ENCODE measurements around the gene AP3B2. TPM values are rescaled to one million over a fixed set of nuclear protein-coding genes. Genes with fewer than 3 reads are reported as not detected.
"Not testable (repeated sequence)": the region's sequence is repeated elsewhere in the genome, so short reads cannot be mapped to it uniquely, and the experiment has no call there.

Gene AP3B2
- total and polyA plus RNA-seq, 5 experiments from 2014 or later, result 0.20 to 1.7 (median 0.36) TPM

GRCh38 chr15:82730022-82730530 lies 20.4 kb upstream of the AP3B2 start:
- POLR2A ChIA-PET, result no interaction called here
- Mint-ChIP-seq H3K9me3 (peaks cover 0 to 2% (median 0%) of the 10 kb centered on the region in 9 donors), H3K4me1 (no peaks in the 10 kb centered on the region), H3K4me3 (no peak overlapping the region), H3K36me3 (peaks cover 6 to 34% (median 32%) of the 10 kb centered on the region in 3 donors), H3K27me3 (no peaks in the 10 kb centered on the region), H3K27ac (no peak overlapping the region)
- no peak for DNase-seq
- ATAC-seq, result no peak

GRCh38 chr15:82726816-82727215 lies 17.1 kb upstream of the AP3B2 start:
- peaks cover 0 to 4% (median 0%) of the 10 kb centered on the region in 9 donors for H3K9me3 Mint-ChIP-seq
- H3K36me3 Mint-ChIP-seq, result peaks cover 6 to 20% (median 14%) of the 10 kb centered on the region in 3 donors
- H3K4me1 Mint-ChIP-seq, result no peaks in the 10 kb centered on the region
- no peak overlapping the region for H3K4me3 Mint-ChIP-seq
- no peak overlapping the region for H3K27ac Mint-ChIP-seq
- DNase-seq (no peak), ATAC-seq (no peak)
- POLR2A ChIA-PET, result no interaction called here
- H3K27me3 Mint-ChIP-seq, result peaks cover 0 to 8% (median 3%) of the 10 kb centered on the region in 5 donors

- Mint-ChIP-seq H3K4me1 (peaks cover 0 to 5% (median 3%) of the 10 kb centered on the region in 4 donors), H3K4me3 (no peak overlapping the region), H3K27me3 (peaks cover 3 to 50% (median 23%) of the 10 kb centered on the region in 5 donors), H3K27ac (no peak overlapping the region), H3K9me3 (peaks cover 0 to 35% (median 14%) of the 10 kb centered on the region in 9 donors), H3K36me3 (peaks cover 0 to 20% (median 4%) of the 10 kb centered on the region in 3 donors)
- ATAC-seq (no peak), DNase-seq (no peak)
- POLR2A ChIA-PET, result no interaction called here
Measured at GRCh38 chr15:82715003-82715402, 5.3 kb upstream of the AP3B2 start.

GRCh38 chr15:82714016-82714415 lies 4.3 kb upstream of the AP3B2 start:
- H3K4me3 Mint-ChIP-seq, result no peak overlapping the region
- POLR2A ChIA-PET, result interaction anchor here (0.6 kb wide), 1 partner anchor 175 kb away, joined by 4 read pairs; no protein-coding TSS in a partner anchor
- H3K4me1 Mint-ChIP-seq, result peaks cover 0 to 5% (median 3%) of the 10 kb centered on the region in 4 donors
- H3K27ac Mint-ChIP-seq, result no peak overlapping the region
- peaks cover 0 to 13% (median 4%) of the 10 kb centered on the region in 3 donors for H3K36me3 Mint-ChIP-seq
- no peak for DNase-seq
- no peak for ATAC-seq
- H3K27me3 Mint-ChIP-seq, result peaks cover 2 to 51% (median 23%) of the 10 kb centered on the region in 5 donors
- H3K9me3 Mint-ChIP-seq, result peaks cover 0 to 26% (median 11%) of the 10 kb centered on the region in 9 donors

GRCh38 chr15:82712036-82712435 lies 2.4 kb upstream of the AP3B2 start:
- DNase-seq, result no peak
- H3K36me3 Mint-ChIP-seq, result peaks cover 0 to 4% (median 3%) of the 10 kb centered on the region in 3 donors
- H3K9me3 Mint-ChIP-seq, result peaks cover 0 to 10% (median 3%) of the 10 kb centered on the region in 9 donors
- no peak overlapping the region for H3K27ac Mint-ChIP-seq
- peaks cover 0 to 5% (median 3%) of the 10 kb centered on the region in 4 donors for H3K4me1 Mint-ChIP-seq
- no peak for ATAC-seq
- peak overlapping the region in 3 of 10 donors; percentile 9 to 48 (median 18) for H3K4me3 Mint-ChIP-seq
- H3K27me3 Mint-ChIP-seq, result peaks cover 0 to 51% (median 23%) of the 10 kb centered on the region in 5 donors
- POLR2A ChIA-PET, result no interaction called here

GRCh38 chr15:82710926-82711490 lies 1.3 kb upstream of the AP3B2 start:
- peaks cover 0 to 4% (median 0%) of the 10 kb centered on the region in 9 donors for H3K9me3 Mint-ChIP-seq
- ATAC-seq (no peak), DNase-seq (no peak)
- H3K27ac Mint-ChIP-seq, result no peak overlapping the region
- H3K4me1 Mint-ChIP-seq, result peaks cover 0 to 5% (median 3%) of the 10 kb centered on the region in 4 donors
- H3K36me3 Mint-ChIP-seq, result no peaks in the 10 kb centered on the region
- peak overlapping the region in 9 of 10 donors; percentile 21 to 78 (median 64) for H3K4me3 Mint-ChIP-seq
- H3K27me3 Mint-ChIP-seq, result peaks cover 0 to 51% (median 23%) of the 10 kb centered on the region in 5 donors
- POLR2A ChIA-PET, result interaction anchor here (0.6 kb wide), 1 partner anchor 171 kb away, joined by 3 read pairs; the partner anchor contains the start of gene RPS17

- Mint-ChIP-seq H3K4me1 (peaks cover 0 to 5% (median 3%) of the 10 kb centered on the region in 4 donors), H3K27me3 (peaks cover 0 to 48% (median 23%) of the 10 kb centered on the region in 5 donors), H3K9me3 (peaks cover 0 to 2% (median 0%) of the 10 kb centered on the region in 9 donors), H3K36me3 (no peaks in the 10 kb centered on the region), H3K27ac (no peak overlapping the region), H3K4me3 (peak overlapping the region in 9 of 10 donors; percentile 35 to 81 (median 64))
- no peak for ATAC-seq
- POLR2A ChIA-PET, result no interaction called here
- DNase-seq, result no peak
Measured at GRCh38 chr15:82710208-82710555, 507 bp upstream of the AP3B2 start.

- Mint-ChIP-seq H3K27ac (no peak overlapping the region), H3K4me3 (no peak overlapping the region), H3K27me3 (peaks cover 0 to 37% (median 23%) of the 10 kb centered on the region in 5 donors), H3K9me3 (peaks cover 0 to 2% (median 0%) of the 10 kb centered on the region in 9 donors), H3K36me3 (no peaks in the 10 kb centered on the region), H3K4me1 (peaks cover 0 to 5% (median 3%) of the 10 kb centered on the region in 4 donors)
- POLR2A ChIA-PET, result interaction anchor here (0.7 to 1.4 kb wide), 5 partner anchors 28 to 1188 kb away, joined by 3 to 6 read pairs (median 3); partner anchors contain the start of gene RPS17
- ATAC-seq (no peak), DNase-seq (peak in 1 of 10 donors; percentile 4)
Measured at GRCh38 chr15:82709081-82709420, 624 bp downstream of the AP3B2 start.

GRCh38 chr15:82705856-82706255 lies 3.8 kb downstream of the AP3B2 start:
- H3K27ac Mint-ChIP-seq, H3K36me3 Mint-ChIP-seq, DNase-seq, H3K9me3 Mint-ChIP-seq, H3K4me1 Mint-ChIP-seq, ATAC-seq, POLR2A ChIA-PET, H3K4me3 Mint-ChIP-seq: not testable (repeated sequence)
- peaks cover 0 to 10% (median 9%) of the 10 kb centered on the region in 5 donors for H3K27me3 Mint-ChIP-seq

- no peak overlapping the region for H3K27ac Mint-ChIP-seq
- ATAC-seq (no peak), DNase-seq (no peak)
- H3K4me1 Mint-ChIP-seq, result no peaks in the 10 kb centered on the region
- POLR2A ChIA-PET, result no interaction called here
- peak overlapping the region in 1 of 10 donors; percentile 42 for H3K4me3 Mint-ChIP-seq
- no peaks in the 10 kb centered on the region for H3K36me3 Mint-ChIP-seq
- no peaks in the 10 kb centered on the region for H3K9me3 Mint-ChIP-seq
- H3K27me3 Mint-ChIP-seq, result peaks cover 0 to 15% (median 7%) of the 10 kb centered on the region in 5 donors
Measured at GRCh38 chr15:82699726-82700125, 9.9 kb downstream of the AP3B2 start.

- DNase-seq, result no peak
- H3K27ac Mint-ChIP-seq, result no peak overlapping the region
- ATAC-seq, result no peak
- no peaks in the 10 kb centered on the region for H3K36me3 Mint-ChIP-seq
- H3K9me3 Mint-ChIP-seq, result no peaks in the 10 kb centered on the region
- POLR2A ChIA-PET, result no interaction called here
- no peak overlapping the region for H3K4me3 Mint-ChIP-seq
- H3K4me1 Mint-ChIP-seq, result no peaks in the 10 kb centered on the region
- peaks cover 0 to 15% (median 7%) of the 10 kb centered on the region in 5 donors for H3K27me3 Mint-ChIP-seq
Measured at GRCh38 chr15:82698711-82699345, 10.8 kb downstream of the AP3B2 start.

- H3K4me1 Mint-ChIP-seq, result no peaks in the 10 kb centered on the region
- ATAC-seq (no peak), DNase-seq (no peak)
- H3K36me3 Mint-ChIP-seq, result no peaks in the 10 kb centered on the region
- H3K4me3 Mint-ChIP-seq, result no peak overlapping the region
- no peaks in the 10 kb centered on the region for H3K9me3 Mint-ChIP-seq
- POLR2A ChIA-PET, result no interaction called here
- H3K27ac Mint-ChIP-seq, result no peak overlapping the region
- peaks cover 2 to 15% (median 7%) of the 10 kb centered on the region in 5 donors for H3K27me3 Mint-ChIP-seq
Measured at GRCh38 chr15:82697735-82698407, 11.8 kb downstream of the AP3B2 start.

- POLR2A ChIA-PET, result no interaction called here
- Mint-ChIP-seq H3K4me3 (no peak overlapping the region), H3K27ac (no peak overlapping the region), H3K9me3 (peaks cover 0 to 2% (median 0%) of the 10 kb centered on the region in 9 donors), H3K4me1 (no peaks in the 10 kb centered on the region), H3K27me3 (peaks cover 0 to 19% (median 3%) of the 10 kb centered on the region in 5 donors), H3K36me3 (no peaks in the 10 kb centered on the region)
- no peak for DNase-seq
- ATAC-seq, result no peak
Measured at GRCh38 chr15:82692171-82692570, 17.5 kb downstream of the AP3B2 start.

All from naive thymus-derived CD8-positive, alpha-beta T cell (primary cell).